ENCODE results near the gene PITX2. TPM values are rescaled to one million over a fixed set of nuclear protein-coding genes. Genes with fewer than 3 reads are reported as not detected.

Gene PITX2
- polyA plus RNA-seq, 1 donor: 43.4 TPM

- DNase-seq (ENCODE audit: low read depth): no peak
Observed at GRCh38 chr4:110624398-110624780, 1.5 kb upstream of the PITX2 start.

GRCh38 chr4:110623718-110624397 is 981 bp upstream of the PITX2 start:
- no peak for DNase-seq (ENCODE audit: low read depth)

- DNase-seq (ENCODE audit: low read depth): no peak
Observed at GRCh38 chr4:110621839-110622751, 782 bp downstream of the PITX2 start.

- DNase-seq (ENCODE audit: low read depth): no peak
Observed at GRCh38 chr4:110621328-110621812, 1.5 kb downstream of the PITX2 start.

GRCh38 chr4:110620691-110621327 is 2.1 kb downstream of the PITX2 start:
- no peak for DNase-seq (ENCODE audit: low read depth)

- DNase-seq (ENCODE audit: low read depth): no peak
Observed at GRCh38 chr4:110620322-110620690, 2.6 kb downstream of the PITX2 start.

- no peak for DNase-seq (ENCODE audit: low read depth)
Observed at GRCh38 chr4:110619463-110620247, 3.2 kb downstream of the PITX2 start.

- DNase-seq (ENCODE audit: low read depth): no peak
Observed at GRCh38 chr4:110618581-110619462, 4.1 kb downstream of the PITX2 start.

- no peak for DNase-seq (ENCODE audit: low read depth)
Observed at GRCh38 chr4:110617646-110618580, 5.0 kb downstream of the PITX2 start.

GRCh38 chr4:110617075-110617640 is 5.7 kb downstream of the PITX2 start:
- DNase-seq (ENCODE audit: low read depth): no peak

GRCh38 chr4:110616238-110617074 is 6.4 kb downstream of the PITX2 start:
- no peak for DNase-seq (ENCODE audit: low read depth)

GRCh38 chr4:110615353-110616237 is 7.3 kb downstream of the PITX2 start:
- no peak for DNase-seq (ENCODE audit: low read depth)

GRCh38 chr4:110614976-110615352 is 7.9 kb downstream of the PITX2 start:
- DNase-seq (ENCODE audit: low read depth): no peak

GRCh38 chr4:110614173-110614963 is 8.5 kb downstream of the PITX2 start:
- DNase-seq (ENCODE audit: low read depth): no peak

GRCh38 chr4:110613745-110614144 is 9.1 kb downstream of the PITX2 start:
- no peak for DNase-seq (ENCODE audit: low read depth)

- DNase-seq (ENCODE audit: low read depth): no peak
Observed at GRCh38 chr4:110612631-110613269, 10.1 kb downstream of the PITX2 start.
